ENCODE measurements around the gene NPAS1.

Gene NPAS1

GRCh38 chr19:47020132-47020805 lies 632 bp downstream of the NPAS1 start:
- no peak for DNase-seq (ENCODE audit: low read depth)

- no peak for DNase-seq (ENCODE audit: low read depth)
Observed at GRCh38 chr19:47020992-47021496, 1.4 kb downstream of the NPAS1 start.

- no peak for DNase-seq (ENCODE audit: low read depth)
Observed at GRCh38 chr19:47021536-47022139, 2.0 kb downstream of the NPAS1 start.

GRCh38 chr19:47022140-47022536 lies 2.5 kb downstream of the NPAS1 start:
- DNase-seq (ENCODE audit: low read depth): no peak

DNA sequence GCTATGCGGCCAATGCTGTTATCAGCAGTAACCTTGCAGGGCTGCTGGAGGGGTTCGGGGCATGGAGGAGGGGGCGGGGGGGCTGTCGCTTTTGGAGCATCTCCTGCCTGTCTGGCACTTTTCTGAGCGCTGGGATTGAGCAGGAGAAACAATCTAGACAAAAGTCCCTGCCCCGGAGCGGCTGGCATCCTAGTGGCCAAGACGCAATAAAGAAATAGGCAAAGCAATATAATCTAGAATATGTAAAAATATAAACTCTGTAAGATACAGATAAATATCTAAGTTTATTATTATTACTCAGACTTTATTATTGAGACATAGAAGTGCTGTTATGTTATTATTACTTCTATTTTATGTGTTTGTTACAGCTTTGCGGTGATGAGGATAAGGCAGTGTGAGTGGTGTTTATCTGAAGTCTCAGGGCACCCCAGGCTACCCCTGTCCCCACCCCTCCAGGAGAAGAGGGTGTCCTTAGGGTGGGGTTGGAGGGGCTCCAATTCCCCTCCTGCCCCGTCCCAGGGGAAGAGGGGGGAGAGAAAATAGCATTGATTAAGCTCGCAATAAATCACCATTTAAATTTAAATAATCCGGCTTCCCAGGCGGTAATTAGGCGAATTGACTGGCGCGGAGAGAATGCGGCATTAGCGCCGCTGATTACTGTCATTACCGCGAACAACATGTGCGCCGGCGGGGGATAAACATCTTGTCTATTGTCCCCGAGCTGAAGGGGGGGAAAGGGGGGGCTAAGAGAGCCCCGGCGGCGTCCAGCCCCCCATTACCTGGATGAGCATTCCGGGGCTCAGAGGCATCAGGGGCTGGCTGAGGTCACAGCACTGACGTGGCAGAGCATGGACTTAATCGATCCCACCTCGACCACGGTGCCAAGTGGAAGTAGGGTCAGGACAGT lies 3.2 kb downstream of the NPAS1 start:
- no peak for DNase-seq (ENCODE audit: low read depth)

DNA sequence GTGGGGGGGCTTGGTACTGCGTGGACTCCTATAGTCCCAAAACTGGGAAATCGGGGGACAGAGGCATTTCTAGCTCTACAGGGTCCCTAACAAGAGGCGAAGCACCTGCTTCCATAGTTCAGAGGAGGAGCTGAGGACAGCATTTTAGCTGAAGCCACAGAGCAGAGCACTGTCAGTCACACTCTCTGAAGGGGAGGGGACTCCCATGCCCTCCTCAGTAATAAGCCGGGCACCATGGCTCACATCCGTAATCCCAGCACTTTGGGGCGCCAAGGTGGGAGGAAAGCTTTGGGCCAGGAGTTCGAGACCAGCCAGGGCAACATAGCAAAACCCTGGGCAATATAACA lies 3.8 kb downstream of the NPAS1 start:
- DNase-seq (ENCODE audit: low read depth): no peak

- DNase-seq (ENCODE audit: low read depth): no peak
Observed at GRCh38 chr19:47024502-47024901, 4.9 kb downstream of the NPAS1 start.

DNA sequence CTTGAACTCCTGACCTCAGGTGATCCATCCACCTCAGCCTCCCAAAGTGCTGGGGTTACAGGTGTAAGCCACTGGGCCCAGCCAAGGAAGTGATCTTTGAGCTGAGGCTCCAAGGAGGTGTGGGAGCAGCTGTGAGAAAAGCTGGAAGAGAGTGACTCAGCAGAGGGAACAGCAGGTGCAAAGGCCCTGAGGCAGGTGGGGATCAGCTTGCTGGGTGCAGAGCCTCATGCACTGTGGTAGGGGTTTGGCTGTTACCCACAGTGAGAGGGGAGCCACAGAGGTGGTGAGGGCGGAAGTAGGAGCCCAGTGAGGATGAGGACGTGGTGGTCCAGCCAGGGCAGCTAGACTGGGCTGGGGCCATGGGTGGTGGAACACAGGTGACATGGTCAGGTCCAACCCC lies 6.5 kb downstream of the NPAS1 start:
- no peak for DNase-seq (ENCODE audit: low read depth)

GRCh38 chr19:47026889-47027288 lies 7.3 kb downstream of the NPAS1 start:
- DNase-seq (ENCODE audit: low read depth): no peak

DNA sequence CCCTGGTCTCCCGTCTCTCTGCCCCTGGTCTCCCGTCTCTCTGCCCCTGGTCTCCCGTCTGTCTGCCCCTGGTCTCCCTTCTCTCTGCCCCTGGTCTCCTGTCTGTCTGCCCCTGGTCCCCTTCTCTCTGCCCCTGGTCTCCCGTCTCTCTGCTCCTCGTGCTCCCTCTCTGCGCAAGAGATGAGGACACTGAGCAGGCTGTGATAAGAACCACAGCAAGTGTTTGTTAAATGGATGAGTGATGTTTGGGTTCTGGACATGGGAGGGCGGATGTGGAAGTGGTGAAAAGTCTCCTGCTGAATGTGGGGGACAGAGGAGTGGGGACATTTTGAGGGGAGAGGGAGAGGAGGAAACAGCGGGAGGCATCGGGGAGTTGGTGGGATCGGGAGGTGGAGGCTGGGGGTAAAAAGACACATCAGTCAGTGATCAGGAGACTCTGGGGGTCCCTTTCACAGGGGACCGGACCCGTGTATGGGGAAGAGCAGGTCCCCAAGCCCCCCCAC lies 8.0 kb downstream of the NPAS1 start:
- DNase-seq (ENCODE audit: low read depth): no peak

DNA sequence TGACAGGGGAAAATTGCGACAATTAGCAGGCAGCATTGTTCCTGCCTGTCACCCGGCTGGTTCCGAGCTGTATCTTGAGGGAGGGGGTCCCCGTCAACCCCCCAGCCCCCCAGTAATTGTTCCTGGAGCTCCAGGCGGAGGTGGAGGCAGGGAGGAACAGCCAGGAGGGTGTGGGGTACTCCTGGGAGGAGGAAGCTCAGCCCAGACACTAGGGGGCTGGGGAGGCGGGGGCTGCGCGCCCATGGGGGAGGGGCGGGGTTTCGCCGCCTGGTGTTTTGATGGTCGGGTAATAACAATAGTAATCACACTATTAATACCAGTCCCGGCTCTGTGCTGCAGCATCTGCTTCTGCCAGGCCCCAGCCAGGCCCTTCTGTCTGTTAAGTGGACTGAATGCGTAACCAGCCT lies 8.6 kb downstream of the NPAS1 start:
- DNase-seq (ENCODE audit: low read depth): no peak

DNA sequence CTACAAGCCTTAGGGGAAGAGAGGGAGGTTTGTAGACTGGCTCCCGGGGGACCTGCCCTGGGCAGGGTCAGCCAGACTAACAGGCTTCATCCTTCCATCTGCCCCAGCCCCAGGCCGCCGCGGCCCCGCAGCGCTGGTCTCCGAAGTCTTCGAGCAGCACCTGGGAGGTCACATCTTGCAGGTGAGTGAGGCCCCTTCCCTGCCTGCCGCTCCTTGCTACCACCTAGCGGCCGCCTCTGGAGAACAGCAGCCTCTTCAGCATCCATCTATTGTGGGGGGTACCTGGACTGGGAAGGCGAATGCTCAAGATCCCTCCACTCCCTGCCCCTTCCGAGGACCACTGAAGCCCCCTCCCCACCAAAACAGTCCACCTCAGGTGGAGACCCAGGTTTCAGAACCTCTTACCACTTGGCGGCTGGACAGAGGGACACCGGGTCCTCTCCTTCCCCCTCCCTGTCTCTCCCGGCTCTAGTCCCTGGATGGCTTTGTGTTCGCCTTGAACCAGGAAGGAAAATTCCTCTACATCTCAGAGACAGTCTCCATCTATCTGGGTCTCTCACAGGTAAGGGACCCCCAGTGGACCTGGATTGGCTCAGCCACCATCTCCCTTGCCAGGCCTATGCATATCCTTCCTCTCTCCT lies 12.7 kb downstream of the NPAS1 start:
- peak; percentile 55 for DNase-seq (ENCODE audit: low read depth)

- peak; percentile 93 for DNase-seq (ENCODE audit: low read depth)
Observed at GRCh38 chr19:47035127-47036096, 15.8 kb downstream of the NPAS1 start.

DNA sequence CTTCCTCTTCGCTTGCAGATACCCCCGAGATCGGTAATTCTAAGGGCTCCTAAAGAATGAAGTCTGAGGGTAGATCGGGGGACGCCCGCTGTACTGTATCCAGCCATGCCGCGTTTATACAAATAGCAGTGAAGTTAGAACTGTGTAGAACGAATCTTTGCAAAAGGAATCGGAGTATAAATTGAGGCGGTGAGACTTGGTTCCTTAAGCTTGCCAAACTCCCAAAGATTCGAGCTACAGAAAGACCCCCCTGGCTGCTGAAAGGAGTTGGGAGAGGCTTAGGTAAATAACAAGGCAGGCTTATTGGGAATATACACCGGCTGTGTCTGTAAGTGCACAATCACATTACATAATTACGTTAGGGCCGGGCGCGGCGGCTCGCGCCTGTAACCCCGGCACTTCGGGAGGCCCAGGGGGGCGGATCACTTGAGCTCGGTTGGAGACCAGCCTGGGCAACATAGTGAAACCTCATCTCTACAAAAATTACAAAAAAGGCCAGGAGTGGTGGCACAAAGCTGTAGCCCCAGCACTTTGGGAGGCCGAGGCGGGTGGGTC lies 16.5 kb downstream of the NPAS1 start:
- no peak for DNase-seq (ENCODE audit: low read depth)

- DNase-seq (ENCODE audit: low read depth): no peak
Observed at GRCh38 chr19:47037766-47038165, 18.1 kb downstream of the NPAS1 start.

- no peak for DNase-seq (ENCODE audit: low read depth)
Observed at GRCh38 chr19:47039239-47039874, 19.7 kb downstream of the NPAS1 start.

- DNase-seq (ENCODE audit: low read depth): no peak
Observed at GRCh38 chr19:47040869-47041268, 21.2 kb downstream of the NPAS1 start.

GRCh38 chr19:47044946-47045866 lies 25.6 kb downstream of the NPAS1 start:
- DNase-seq (ENCODE audit: low read depth): no peak

DNA sequence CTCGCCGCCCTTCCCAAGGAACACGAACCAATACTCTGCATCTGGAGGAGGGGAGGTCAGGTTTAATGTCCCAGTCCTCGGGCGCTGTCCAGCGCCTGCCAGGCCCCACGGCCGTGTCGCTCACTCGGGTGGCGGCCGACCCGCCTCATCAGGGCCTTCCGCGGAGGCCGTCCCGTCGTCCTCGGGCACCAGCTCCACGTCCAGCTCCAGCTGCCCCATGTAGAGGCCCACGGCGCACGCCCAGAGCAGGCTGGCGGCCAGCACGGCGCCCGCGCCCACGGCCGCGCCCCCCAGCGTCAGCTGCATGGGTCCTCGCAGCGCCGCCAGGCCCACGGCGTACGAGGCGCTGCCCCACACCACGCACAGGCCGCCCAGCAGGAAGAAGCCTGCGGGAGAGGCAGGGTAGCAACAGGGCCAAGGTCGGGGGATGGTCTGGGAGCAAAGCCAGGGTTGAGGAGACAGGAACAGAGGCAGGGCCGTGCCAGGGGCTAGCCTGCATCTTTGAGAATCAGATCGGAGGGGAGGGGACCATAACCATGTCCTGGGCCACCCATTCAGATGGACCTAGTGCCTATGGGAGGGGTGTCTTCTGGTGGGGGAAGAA lies 26.3 kb downstream of the NPAS1 start:
- no peak for DNase-seq (ENCODE audit: low read depth)
